Metanephros (tissue), 1 donor: Measurements from ENCODE around the gene PLPP2. TPM values are rescaled to one million over a fixed set of nuclear protein-coding genes. Genes with fewer than 3 reads are reported as not detected.

Experiments
- total RNA-seq: library from RNA; depleted of rRNA; stranded (reverse); fragments of >200 nt; gene quantifications from one replicate; pipeline ENCODE4 v1.2.3, GENCODE V29; 2014

Gene PLPP2
- total RNA-seq: 8.6 TPM

GRCh38 chr19:291006-291521 lies at the start of gene PLPP2:
Gene PLPP2 (minus strand): TSS chr19:291403. CDS start chr19:291336, 67 bp downstream.

Other genes starting within 250 kb of the PLPP2 start
- gene OR4F17, start 184.3 kb downstream of the PLPP2 start, total RNA-seq: not detected
- gene MIER2, start 53.4 kb upstream of the PLPP2 start, total RNA-seq: 19.2 TPM
- gene C2CD4C, start 117.7 kb upstream of the PLPP2 start, total RNA-seq: 1.6 TPM
- gene SHC2, start 169.6 kb upstream of the PLPP2 start, total RNA-seq: 30.6 TPM
- 3.6 TPM for gene MADCAM1, start 205.1 kb upstream of the PLPP2 start, total RNA-seq
- 30.3 TPM for gene TPGS1, start 216.1 kb upstream of the PLPP2 start, total RNA-seq
- 72.5 TPM for gene CDC34, start 240.4 kb upstream of the PLPP2 start, total RNA-seq